ENCODE measurements around the gene DFFA. TPM values are rescaled to one million over a fixed set of nuclear protein-coding genes. Genes with fewer than 3 reads are reported as not detected.
A peak's percentile ranks its signal among the peaks of the same experiment; 100 is the strongest.

The DFFA gene
- total RNA-seq, 1 experiment from 2014 or later, result 80.2 TPM

DNA sequence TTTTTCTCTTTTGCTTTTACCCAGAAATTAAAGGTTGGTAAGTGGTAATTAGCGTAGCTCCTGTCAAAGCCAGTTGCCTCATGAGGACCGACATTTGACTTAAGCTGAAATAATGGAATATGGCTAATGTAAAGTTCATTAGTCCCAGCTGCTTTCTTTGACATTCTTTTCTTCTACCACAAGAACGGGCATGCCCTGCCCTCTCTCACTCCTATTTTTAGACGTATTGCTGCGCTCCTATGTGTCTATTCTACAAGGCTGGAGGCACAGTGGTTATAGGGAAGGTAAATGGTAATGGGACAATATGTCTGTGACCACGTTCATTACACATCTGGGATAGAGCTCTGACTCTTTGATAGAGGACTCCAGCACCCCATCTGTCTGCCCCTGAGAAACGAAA lies 15.7 kb downstream of the DFFA start:
- Histone ChIP-seq H3K4me1 (peaks cover 7% of the 10 kb centered on the region; the same call in 1 of the 2 replicates), H3K9me3 (no peaks in the 10 kb centered on the region), H3K4me3 (ENCODE audit: low read depth, low read length) (no peak overlapping the region), H3K27me3 (replicated peaks; ENCODE audit: control insufficient read depth, insufficient read depth, low read length) (no peaks in the 10 kb centered on the region), H3K36me3 (ENCODE audit: control insufficient read depth, insufficient read depth, low read length) (no peaks in the 10 kb centered on the region)
- no peaks in the 10 kb centered on the region for H3K9me3 Mint-ChIP-seq (ENCODE audit: unreplicated experiment)
- POLR2A ChIA-PET, result interaction anchor here (0.6 kb wide), 2 partner anchors 22 to 58 kb away, joined by 3 read pairs; no protein-coding TSS in a partner anchor
- no peak for DNase-seq
- H3K36me3 Mint-ChIP-seq (ENCODE audit: insufficient read depth, unreplicated experiment), result peaks cover 36% of the 10 kb centered on the region
- intact Hi-C loops (cut with micrococcal nuclease; ENCODE audit: unreplicated experiment), result no loop called here
- BruUV-seq (replicated peaks), result TSS peak; percentile 21
- H3K4me1 Mint-ChIP-seq (ENCODE audit: low read depth, unreplicated experiment), result no peaks in the 10 kb centered on the region
- CTCF ChIA-PET, result interaction anchor here (1.0 kb wide), 1 partner anchor 51 kb away, joined by 3 read pairs; no protein-coding TSS in a partner anchor
- peak overlapping the region; percentile 20 for H3K27ac Mint-ChIP-seq (ENCODE audit: unreplicated experiment)
- no peaks in the 10 kb centered on the region for H3K27me3 Mint-ChIP-seq (ENCODE audit: insufficient read depth, unreplicated experiment)
- H3K4me3 Mint-ChIP-seq (ENCODE audit: unreplicated experiment), result no peak overlapping the region
- TF ChIP-seq CTCF (IDR thresholded peaks at IDR 0.05; ENCODE audit: insufficient read depth in 1 of 2, low read depth in 1 of 2, low read length in 1 of 2, severe bottlenecking in 1 of 2, unreplicated experiment in 1 of 2), result no peak

GRCh38 chr1:10456048-10456447 lies 16.3 kb downstream of the DFFA start:
- ChIA-PET POLR2A (interaction anchor here (0.6 kb wide), 2 partner anchors 13 to 59 kb away, joined by 3 to 12 read pairs; no protein-coding TSS in a partner anchor), CTCF (interaction anchor here (0.6 to 1.0 kb wide), 2 partner anchors 47 to 51 kb away, joined by 3 read pairs; no protein-coding TSS in a partner anchor)
- Histone ChIP-seq H3K36me3 (ENCODE audit: control insufficient read depth, insufficient read depth, low read length) (no peaks in the 10 kb centered on the region), H3K9me3 (no peaks in the 10 kb centered on the region), H3K4me1 (peaks cover 7% of the 10 kb centered on the region; the same call in 1 of the 2 replicates), H3K27me3 (replicated peaks; ENCODE audit: control insufficient read depth, insufficient read depth, low read length) (no peaks in the 10 kb centered on the region), H3K4me3 (ENCODE audit: low read depth, low read length) (no peak overlapping the region)
- H3K36me3 Mint-ChIP-seq (ENCODE audit: insufficient read depth, unreplicated experiment), result peaks cover 30% of the 10 kb centered on the region
- no peak for TF ChIP-seq CTCF (IDR thresholded peaks at IDR 0.05; ENCODE audit: insufficient read depth in 1 of 2, low read depth in 1 of 2, low read length in 1 of 2, severe bottlenecking in 1 of 2, unreplicated experiment in 1 of 2)
- no peaks in the 10 kb centered on the region for H3K9me3 Mint-ChIP-seq (ENCODE audit: unreplicated experiment)
- intact Hi-C loops (cut with micrococcal nuclease; ENCODE audit: unreplicated experiment), result no loop called here
- no TSS peak for BruUV-seq (replicated peaks)
- no peak for DNase-seq
- H3K4me1 Mint-ChIP-seq (ENCODE audit: low read depth, unreplicated experiment), result no peaks in the 10 kb centered on the region
- no peak overlapping the region for H3K27ac Mint-ChIP-seq (ENCODE audit: unreplicated experiment)
- no peak overlapping the region for H3K4me3 Mint-ChIP-seq (ENCODE audit: unreplicated experiment)
- H3K27me3 Mint-ChIP-seq (ENCODE audit: insufficient read depth, unreplicated experiment), result no peaks in the 10 kb centered on the region

GRCh38 chr1:10451287-10451686 lies 21.0 kb downstream of the DFFA start:
- no peak overlapping the region for H3K4me3 ChIP-seq (ENCODE audit: low read depth, low read length)
- no peaks in the 10 kb centered on the region for H3K27me3 ChIP-seq (replicated peaks; ENCODE audit: control insufficient read depth, insufficient read depth, low read length)
- Mint-ChIP-seq H3K27me3 (ENCODE audit: insufficient read depth, unreplicated experiment) (no peaks in the 10 kb centered on the region), H3K27ac (ENCODE audit: unreplicated experiment) (no peak overlapping the region), H3K4me3 (ENCODE audit: unreplicated experiment) (no peak overlapping the region), H3K4me1 (ENCODE audit: low read depth, unreplicated experiment) (no peaks in the 10 kb centered on the region), H3K9me3 (ENCODE audit: unreplicated experiment) (no peaks in the 10 kb centered on the region), H3K36me3 (ENCODE audit: insufficient read depth, unreplicated experiment) (peaks cover 7% of the 10 kb centered on the region)
- no peak for DNase-seq
- BruUV-seq (replicated peaks), result TSS peak; percentile 16
- CTCF ChIA-PET, result no interaction called here
- TF ChIP-seq CTCF (IDR thresholded peaks at IDR 0.05; ENCODE audit: insufficient read depth in 1 of 2, low read depth in 1 of 2, low read length in 1 of 2, severe bottlenecking in 1 of 2, unreplicated experiment in 1 of 2), result no peak
- intact Hi-C loops (cut with micrococcal nuclease; ENCODE audit: unreplicated experiment), result no loop called here
- no peaks in the 10 kb centered on the region for H3K4me1 ChIP-seq
- H3K36me3 ChIP-seq (ENCODE audit: control insufficient read depth, insufficient read depth, low read length), result no peaks in the 10 kb centered on the region
- no peaks in the 10 kb centered on the region for H3K9me3 ChIP-seq
- POLR2A ChIA-PET, result no interaction called here

All from Caco-2 (cell line).